HG02840 (cell line): ENCODE data around the gene TPPP2.

Experiments used
- ATAC-seq: cut with Tn5 transposase; IDR thresholded peaks from one replicate; pipeline ENCODE4 v1.9.1; 2021; ENCODE audit warnings: mild to moderate bottlenecking, moderate library complexity, moderate number of reproducible peaks; ENCODE audit not compliant: unreplicated experiment, low FRiP score

Gene TPPP2

GRCh38 chr14:21016413-21017190, 13.4 kb upstream of the TPPP2 start:
- no peak for ATAC-seq

GRCh38 chr14:21017528-21018245, 12.3 kb upstream of the TPPP2 start:
- no peak for ATAC-seq

- no peak for ATAC-seq
Measured at GRCh38 chr14:21018286-21018685, 11.7 kb upstream of the TPPP2 start.

GRCh38 chr14:21018781-21019180, 11.2 kb upstream of the TPPP2 start:
- no peak for ATAC-seq

- no peak for ATAC-seq
Measured at GRCh38 chr14:21019366-21019765, 10.7 kb upstream of the TPPP2 start.

- no peak for ATAC-seq
Measured at GRCh38 chr14:21020977-21021545, 9.0 kb upstream of the TPPP2 start.

- no peak for ATAC-seq
Measured at GRCh38 chr14:21022686-21023085, 7.3 kb upstream of the TPPP2 start.

GRCh38 chr14:21023174-21023573, 6.8 kb upstream of the TPPP2 start:
- ATAC-seq: no peak

- ATAC-seq: no peak
Measured at GRCh38 chr14:21023817-21024584, 6.0 kb upstream of the TPPP2 start.

- ATAC-seq: no peak
Measured at GRCh38 chr14:21024585-21025370, 5.2 kb upstream of the TPPP2 start, which contains the start of gene NDRG2. TSS of gene NDRG2 (minus strand) at chr14:21025061. CDS start at chr14:21023315, 1,746 bp downstream.

- ATAC-seq: no peak
Measured at GRCh38 chr14:21025371-21026273, 4.4 kb upstream of the TPPP2 start.

- ATAC-seq: no peak
Measured at GRCh38 chr14:21026274-21026987, 3.6 kb upstream of the TPPP2 start.

GRCh38 chr14:21026988-21027315, 3.1 kb upstream of the TPPP2 start:
- ATAC-seq: no peak

- no peak for ATAC-seq
Measured at GRCh38 chr14:21030531-21030930, 514 bp downstream of the TPPP2 start.

GRCh38 chr14:21032326-21033132, 2.5 kb downstream of the TPPP2 start:
- no peak for ATAC-seq

GRCh38 chr14:21033133-21033698, 3.2 kb downstream of the TPPP2 start:
- ATAC-seq: no peak

- ATAC-seq: no peak
Measured at GRCh38 chr14:21034707-21035106, 4.7 kb downstream of the TPPP2 start, which contains the start of gene RNASE13. TSS of gene RNASE13 (minus strand) at chr14:21034807. CDS start at chr14:21034288, 519 bp downstream.
